PC-9 (cell line): ENCODE measurements around the gene SCP2.

Experiments
- CTCF ChIP-seq: fragments of 200-600 bp; sonication (generic); conservative IDR thresholded peaks from 2 replicates; pipeline ENCODE4 v1.6.1; 2017; ENCODE audit warnings: mixed run types, antibody characterized with exemption, mild to moderate bottlenecking, moderate library complexity
- EZH2 ChIP-seq: fragments of 200-600 bp; sonication (generic); IDR thresholded peaks from 2 replicates; pipeline ENCODE4 v1.8.0; 2017; ENCODE audit warnings: antibody characterized with exemption, low read depth

- TF ChIP-seq CTCF (no peak), EZH2 (no peak)
These were observed 142.2 kb downstream of the SCP2 start for GRCh38 chr1:53069265-53069662.
